ENCODE measurements around the gene PCDHGA12.
"Not testable (repeated sequence)": the region's sequence is repeated elsewhere in the genome, so short reads cannot be mapped to it uniquely, and the experiment has no call there.

Gene PCDHGA12

GRCh38 chr5:141430332-141431113 is at the start of gene PCDHGA12:
Gene PCDHGA12 (plus strand): TSS chr5:141430507. CDS start chr5:141430760, 253 bp downstream.
- no peak within 1 kb of the TSS for H3K4me3 ChIP-seq
- TF ChIP-seq FOXP2 (optimal IDR thresholded peaks at IDR 0.05; ENCODE audit: control extremely low read depth, extremely low read length, insufficient read depth) (no peak), POLR2AphosphoS5 (IDR thresholded peaks at IDR 0.05; ENCODE audit: borderline replicate concordance, low read depth, low read length) (no peak), EZH2 (IDR thresholded peaks at IDR 0.05) (no peak)
- H3K9me3 ChIP-seq (ENCODE audit: low read depth, low read length): no peaks in the 10 kb centered on the region
- peaks cover 19% of the 10 kb centered on the region; the same call in 1 of the 2 replicates for H3K36me3 ChIP-seq (ENCODE audit: insufficient read depth, low read length)
- H3K9ac ChIP-seq (ENCODE audit: insufficient read length): no peak within 1 kb of the TSS
- no peak for DNase-seq (ENCODE audit: low read depth, low spot score)
- no peak within 1 kb of the TSS for H3K27ac ChIP-seq

DNA sequence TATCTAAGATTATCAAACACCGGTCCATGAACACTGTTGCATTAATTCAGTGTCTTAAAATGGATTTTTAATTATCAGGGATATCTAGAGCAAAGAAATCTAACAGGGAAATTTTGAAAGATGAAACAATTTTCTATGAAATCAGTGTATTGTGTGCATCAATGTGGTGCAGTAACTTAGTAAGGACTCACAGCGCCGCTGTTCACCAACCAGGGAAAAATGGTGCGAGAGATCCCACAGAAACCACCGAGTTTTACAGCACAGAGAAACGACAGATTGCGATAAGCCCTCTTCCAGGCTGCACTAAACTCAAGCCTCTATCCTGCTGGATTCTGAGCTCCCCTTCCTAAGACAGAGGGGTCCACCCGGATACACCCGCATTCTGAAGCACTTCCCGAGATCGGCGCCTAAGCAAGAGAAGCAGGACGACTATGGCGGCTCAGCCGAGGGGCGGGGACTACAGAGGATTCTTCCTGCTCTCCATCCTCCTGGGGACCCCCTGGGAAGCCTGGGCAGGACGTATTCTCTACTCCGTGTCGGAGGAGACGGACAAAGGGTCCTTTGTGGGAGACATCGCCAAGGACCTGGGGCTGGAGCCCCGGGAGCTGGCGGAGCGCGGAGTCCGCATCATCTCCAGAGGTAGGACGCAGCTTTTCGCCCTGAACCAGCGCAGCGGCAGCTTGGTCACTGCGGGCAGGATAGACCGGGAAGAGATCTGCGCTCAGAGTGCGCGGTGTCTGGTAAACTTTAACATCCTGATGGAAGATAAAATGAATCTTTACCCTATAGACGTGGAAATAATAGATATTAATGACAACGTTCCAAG is 47.6 kb upstream of the PCDHGA12 start, which contains the start of gene PCDHGA7:
Gene PCDHGA7 (plus strand): TSS at position 274 of the 826 bp plus-strand sequence. CDS start 158 bp downstream, at position 432.
- Histone ChIP-seq H3K4me3 (peak within 1 kb of the TSS; percentile 76), H3K9me3 (ENCODE audit: low read depth, low read length) (no peaks in the 10 kb centered on the region), H3K27ac (no peak within 1 kb of the TSS), H3K36me3 (ENCODE audit: insufficient read depth, low read length) (no peaks in the 10 kb centered on the region), H3K9ac (ENCODE audit: insufficient read length) (peak within 1 kb of the TSS; percentile 68)
- TF ChIP-seq FOXP2 (optimal IDR thresholded peaks at IDR 0.05; ENCODE audit: control extremely low read depth, extremely low read length, insufficient read depth): no peak
- TF ChIP-seq EZH2 (IDR thresholded peaks at IDR 0.05): no peak
- TF ChIP-seq POLR2AphosphoS5 (IDR thresholded peaks at IDR 0.05; ENCODE audit: borderline replicate concordance, low read depth, low read length): no peak
- DNase-seq (ENCODE audit: low read depth, low spot score): no peak

- Histone ChIP-seq H3K9ac (ENCODE audit: insufficient read length) (no peak overlapping the region), H3K27ac (no peak overlapping the region), H3K36me3 (ENCODE audit: insufficient read depth, low read length) (no peaks in the 10 kb centered on the region), H3K9me3 (ENCODE audit: low read depth, low read length) (no peaks in the 10 kb centered on the region), H3K4me3 (peak overlapping the region; percentile 76)
- no peak for DNase-seq (ENCODE audit: low read depth, low spot score)
- no peak for TF ChIP-seq FOXP2 (optimal IDR thresholded peaks at IDR 0.05; ENCODE audit: control extremely low read depth, extremely low read length, insufficient read depth)
- TF ChIP-seq EZH2 (IDR thresholded peaks at IDR 0.05): no peak
- no peak for TF ChIP-seq POLR2AphosphoS5 (IDR thresholded peaks at IDR 0.05; ENCODE audit: borderline replicate concordance, low read depth, low read length)
Observed at GRCh38 chr5:141383345-141383744, 47.0 kb upstream of the PCDHGA12 start.

- Histone ChIP-seq H3K36me3 (ENCODE audit: insufficient read depth, low read length) (no peaks in the 10 kb centered on the region), H3K27ac (no peak overlapping the region), H3K9me3 (ENCODE audit: low read depth, low read length) (no peaks in the 10 kb centered on the region), H3K4me3 (no peak overlapping the region), H3K9ac (ENCODE audit: insufficient read length) (no peak overlapping the region)
- DNase-seq (ENCODE audit: low read depth, low spot score): no peak
- TF ChIP-seq FOXP2 (optimal IDR thresholded peaks at IDR 0.05; ENCODE audit: control extremely low read depth, extremely low read length, insufficient read depth) (no peak), EZH2 (IDR thresholded peaks at IDR 0.05) (no peak), POLR2AphosphoS5 (IDR thresholded peaks at IDR 0.05; ENCODE audit: borderline replicate concordance, low read depth, low read length) (no peak)
Observed at GRCh38 chr5:141384471-141385267, 45.6 kb upstream of the PCDHGA12 start.

DNA sequence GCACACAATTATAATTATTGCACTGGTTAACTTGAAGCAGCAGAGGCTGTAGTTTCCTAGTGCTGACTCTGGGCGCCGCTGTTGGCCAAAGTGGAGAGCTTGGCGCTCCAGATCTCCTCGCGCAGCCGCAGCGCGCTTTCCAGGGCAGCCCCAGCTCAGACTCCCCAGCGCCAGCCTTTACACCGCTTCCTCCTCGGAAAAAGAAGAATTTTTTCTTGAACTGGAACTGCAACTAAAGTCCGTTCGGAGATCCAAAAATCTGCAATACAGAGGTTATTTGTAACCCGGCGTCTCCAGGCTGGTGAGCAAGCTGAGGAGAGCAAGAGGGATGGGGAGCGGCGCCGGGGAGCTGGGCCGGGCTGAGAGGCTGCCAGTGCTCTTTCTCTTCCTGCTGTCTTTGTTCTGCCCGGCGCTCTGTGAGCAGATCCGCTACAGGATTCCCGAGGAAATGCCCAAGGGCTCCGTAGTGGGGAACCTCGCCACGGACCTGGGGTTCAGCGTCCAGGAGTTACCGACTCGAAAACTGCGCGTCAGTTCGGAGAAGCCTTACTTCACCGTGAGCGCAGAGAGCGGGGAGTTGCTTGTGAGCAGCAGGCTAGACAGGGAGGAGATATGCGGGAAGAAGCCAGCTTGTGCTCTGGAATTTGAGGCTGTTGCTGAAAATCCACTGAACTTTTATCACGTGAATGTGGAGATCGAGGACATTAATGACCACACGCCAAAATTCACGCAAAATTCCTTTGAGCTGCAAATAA is 42.6 kb upstream of the PCDHGA12 start, which contains the start of gene PCDHGB4:
Gene PCDHGB4 (plus strand): TSS at position 142 of the 755 bp plus-strand sequence. CDS start 187 bp downstream, at position 329.
- H3K9ac ChIP-seq (ENCODE audit: insufficient read length); H3K36me3 ChIP-seq (ENCODE audit: insufficient read depth, low read length); H3K4me3 ChIP-seq; H3K9me3 ChIP-seq (ENCODE audit: low read depth, low read length); H3K27ac ChIP-seq; DNase-seq (ENCODE audit: low read depth, low spot score): not testable (repeated sequence)

- TF ChIP-seq EZH2 (IDR thresholded peaks at IDR 0.05): no peak
- TF ChIP-seq POLR2AphosphoS5 (IDR thresholded peaks at IDR 0.05; ENCODE audit: borderline replicate concordance, low read depth, low read length): no peak
- no peak for TF ChIP-seq FOXP2 (optimal IDR thresholded peaks at IDR 0.05; ENCODE audit: control extremely low read depth, extremely low read length, insufficient read depth)
- no peak overlapping the region for H3K4me3 ChIP-seq
- no peak for DNase-seq (ENCODE audit: low read depth, low spot score)
- H3K9ac ChIP-seq (ENCODE audit: insufficient read length): no peak overlapping the region
- H3K36me3 ChIP-seq (ENCODE audit: insufficient read depth, low read length): no peaks in the 10 kb centered on the region
- H3K27ac ChIP-seq: no peak overlapping the region
- no peaks in the 10 kb centered on the region for H3K9me3 ChIP-seq (ENCODE audit: low read depth, low read length)
Observed at GRCh38 chr5:141388661-141389060, 41.6 kb upstream of the PCDHGA12 start.

- TF ChIP-seq FOXP2 (optimal IDR thresholded peaks at IDR 0.05; ENCODE audit: control extremely low read depth, extremely low read length, insufficient read depth) (no peak), EZH2 (IDR thresholded peaks at IDR 0.05) (no peak), POLR2AphosphoS5 (IDR thresholded peaks at IDR 0.05; ENCODE audit: borderline replicate concordance, low read depth, low read length) (no peak)
- no peak overlapping the region for H3K9ac ChIP-seq (ENCODE audit: insufficient read length)
- H3K36me3 ChIP-seq (ENCODE audit: insufficient read depth, low read length): no peaks in the 10 kb centered on the region
- H3K27ac ChIP-seq: no peak overlapping the region
- H3K9me3 ChIP-seq (ENCODE audit: low read depth, low read length): no peaks in the 10 kb centered on the region
- H3K4me3 ChIP-seq: no peak overlapping the region
- no peak for DNase-seq (ENCODE audit: low read depth, low spot score)
Observed at GRCh38 chr5:141389153-141390042, 40.9 kb upstream of the PCDHGA12 start.
